ENCODE data around the gene EDAR. TPM values are rescaled to one million over a fixed set of nuclear protein-coding genes. Genes with fewer than 3 reads are reported as not detected.

EDAR gene
- total RNA-seq, 1 donor from 2014 or later: not detected

- H3K4me1 Mint-ChIP-seq (ENCODE audit: low read depth, unreplicated experiment): no peaks in the 10 kb centered on the region
- H3K36me3 Mint-ChIP-seq (ENCODE audit: unreplicated experiment): peaks cover 29% of the 10 kb centered on the region
- peaks cover 5% of the 10 kb centered on the region for H3K9me3 Mint-ChIP-seq (ENCODE audit: unreplicated experiment)
- H3K27ac Mint-ChIP-seq (ENCODE audit: unreplicated experiment): no peak overlapping the region
- no peak for DNase-seq
- TF ChIP-seq CTCF (IDR thresholded peaks at IDR 0.05; ENCODE audit: partially characterized antibody, unreplicated experiment): no peak
- H3K27me3 Mint-ChIP-seq (ENCODE audit: unreplicated experiment): no peaks in the 10 kb centered on the region
- no peak overlapping the region for H3K4me3 Mint-ChIP-seq (ENCODE audit: unreplicated experiment)
Observed at GRCh38 chr2:108878276-108878675, 110.7 kb downstream of the EDAR start.

GRCh38 chr2:108877506-108877905 is 111.5 kb downstream of the EDAR start:
- TF ChIP-seq CTCF (IDR thresholded peaks at IDR 0.05; ENCODE audit: partially characterized antibody, unreplicated experiment): peak; percentile 54
- no peak overlapping the region for H3K4me3 Mint-ChIP-seq (ENCODE audit: unreplicated experiment)
- DNase-seq: no peak
- peaks cover 26% of the 10 kb centered on the region for H3K36me3 Mint-ChIP-seq (ENCODE audit: unreplicated experiment)
- no peaks in the 10 kb centered on the region for H3K27me3 Mint-ChIP-seq (ENCODE audit: unreplicated experiment)
- H3K4me1 Mint-ChIP-seq (ENCODE audit: low read depth, unreplicated experiment): no peaks in the 10 kb centered on the region
- H3K9me3 Mint-ChIP-seq (ENCODE audit: unreplicated experiment): peaks cover 1% of the 10 kb centered on the region
- H3K27ac Mint-ChIP-seq (ENCODE audit: unreplicated experiment): no peak overlapping the region

- H3K4me3 Mint-ChIP-seq (ENCODE audit: unreplicated experiment): no peak overlapping the region
Observed at GRCh38 chr2:108870069-108870644, 118.9 kb downstream of the EDAR start.

GRCh38 chr2:108869542-108869941 is 119.5 kb downstream of the EDAR start:
- Mint-ChIP-seq H3K4me1 (ENCODE audit: low read depth, unreplicated experiment) (no peaks in the 10 kb centered on the region), H3K27ac (ENCODE audit: unreplicated experiment) (no peak overlapping the region), H3K27me3 (ENCODE audit: unreplicated experiment) (no peaks in the 10 kb centered on the region), H3K9me3 (ENCODE audit: unreplicated experiment) (peaks cover 6% of the 10 kb centered on the region), H3K4me3 (ENCODE audit: unreplicated experiment) (no peak overlapping the region), H3K36me3 (ENCODE audit: unreplicated experiment) (peaks cover 31% of the 10 kb centered on the region)
- TF ChIP-seq CTCF (IDR thresholded peaks at IDR 0.05; ENCODE audit: partially characterized antibody, unreplicated experiment): no peak
- DNase-seq: no peak

More at GRCh38 chr2:108870069-108870644, 118.9 kb downstream of the EDAR start:
- no peak for DNase-seq
- no peak overlapping the region for H3K27ac Mint-ChIP-seq (ENCODE audit: unreplicated experiment)
- H3K9me3 Mint-ChIP-seq (ENCODE audit: unreplicated experiment): peaks cover 6% of the 10 kb centered on the region
- no peaks in the 10 kb centered on the region for H3K27me3 Mint-ChIP-seq (ENCODE audit: unreplicated experiment)
- no peak for TF ChIP-seq CTCF (IDR thresholded peaks at IDR 0.05; ENCODE audit: partially characterized antibody, unreplicated experiment)
- peaks cover 31% of the 10 kb centered on the region for H3K36me3 Mint-ChIP-seq (ENCODE audit: unreplicated experiment)
- H3K4me1 Mint-ChIP-seq (ENCODE audit: low read depth, unreplicated experiment): no peaks in the 10 kb centered on the region

- Mint-ChIP-seq H3K4me3 (ENCODE audit: unreplicated experiment) (no peak overlapping the region), H3K27ac (ENCODE audit: unreplicated experiment) (no peak overlapping the region), H3K36me3 (ENCODE audit: unreplicated experiment) (peaks cover 31% of the 10 kb centered on the region), H3K4me1 (ENCODE audit: low read depth, unreplicated experiment) (no peaks in the 10 kb centered on the region), H3K27me3 (ENCODE audit: unreplicated experiment) (no peaks in the 10 kb centered on the region), H3K9me3 (ENCODE audit: unreplicated experiment) (peaks cover 6% of the 10 kb centered on the region)
- DNase-seq: no peak
- no peak for TF ChIP-seq CTCF (IDR thresholded peaks at IDR 0.05; ENCODE audit: partially characterized antibody, unreplicated experiment)
Observed at GRCh38 chr2:108868911-108869310, 120.1 kb downstream of the EDAR start.

All from glutamatergic neuron (in vitro differentiated cells).